Endothelial cell of umbilical vein (primary cell): ENCODE results near the gene UHMK1. TPM values are rescaled to one million over a fixed set of nuclear protein-coding genes. Genes with fewer than 3 reads are reported as not detected.

Experiments used
- BruUV-seq: library from RNA; stranded (reverse); fragments of 400-500 nt; replicated peaks from 2 replicates; lab custom pipeline; 2021; lab: Mats Ljungman, UMichigan
- CTCF ChIA-PET: fragments of 300-600, 350-600 bp; sonication (Branson Sonifier 250); formaldehyde crosslinking; loops from one replicate; lab custom pipeline; 2021; ENCODE audit warnings: antibody characterized with exemption, inconsistent platforms; lab: Charles Lee
- POLR2A ChIA-PET: fragments of 300-600, 350-600 bp; sonication (Branson Sonifier 250); formaldehyde crosslinking; loops from one replicate; lab custom pipeline; 2021; ENCODE audit warnings: antibody characterized with exemption, inconsistent platforms; lab: Charles Lee
- DNase-seq: peaks from one replicate; pipeline ENCODE4 v3.0.0-alpha.2; 2011; ENCODE audit warnings: low read depth, low spot score
- FAIRE-seq: peaks from 2 replicates; lab custom pipeline; 2011; peaks lifted over from hg19 to GRCh38; lab: Jason Lieb, UNC
- H2AFZ ChIP-seq: 2 replicates; pipeline ENCODE4 v1.6.0; 2012; ENCODE audit warnings: low read depth, low read length, control low read depth, inconsistent platforms
- H3K27ac ChIP-seq: 2 replicates; pipeline ENCODE4 v1.5.1; 2011; ENCODE audit warnings: low read depth, mild to moderate bottlenecking, control low read depth, low read length, moderate library complexity; ENCODE audit not compliant: insufficient read depth
- H3K27me3 ChIP-seq, 2 experiments: 2 replicates each; pipeline versions ENCODE4 v1.6.0 to v1.6.1; 2011; ENCODE audit warnings: low read length in 2 of 2, mixed read lengths in 1 of 2; ENCODE audit not compliant: control insufficient read depth in 2 of 2, insufficient read depth in 2 of 2
- H3K36me3 ChIP-seq, 2 experiments: 2 replicates in 1 of 2; 3 replicates in 1 of 2; pipeline ENCODE4 v1.5.1; 2011; ENCODE audit warnings: low read length in 2 of 2, mild to moderate bottlenecking in 1 of 2, moderate library complexity in 1 of 2; ENCODE audit not compliant: control insufficient read depth in 2 of 2, insufficient read depth in 2 of 2; ENCODE audit errors: extremely low read depth in 1 of 2
- H3K4me1 ChIP-seq: 3 replicates; pipeline ENCODE4 v1.5.1; 2011; ENCODE audit warnings: mild to moderate bottlenecking, low read length; ENCODE audit not compliant: control insufficient read depth, insufficient read depth; ENCODE audit errors: extremely low read depth
- H3K4me2 ChIP-seq: 2 replicates; pipeline ENCODE4 v1.6.1; 2011; ENCODE audit warnings: low read length, control low read depth, mixed read lengths; ENCODE audit not compliant: insufficient read depth
- H3K4me3 ChIP-seq, 3 experiments: fragments of 200-600 bp in 1 of 3; sonication (generic), shearing (Covaris generic) in 1 of 3; replicated peaks in 1 of 3; 2 replicates each; pipeline ENCODE4 v1.5.1; 2011 to 2016; ENCODE audit warnings: control low read depth in 3 of 3, low read length in 3 of 3, mild to moderate bottlenecking in 2 of 3, inconsistent platforms in 1 of 3, low read depth in 1 of 3, moderate library complexity in 1 of 3; ENCODE audit not compliant: insufficient read depth in 1 of 3
- H3K79me2 ChIP-seq: 2 replicates; pipeline ENCODE4 v1.6.0; 2012; ENCODE audit warnings: low read length, inconsistent platforms; ENCODE audit not compliant: control insufficient read depth, insufficient read depth
- H3K9ac ChIP-seq: replicated peaks from 2 replicates; pipeline ENCODE3; 2011; ENCODE audit warnings: low read length, control low read depth; ENCODE audit not compliant: insufficient read depth; ENCODE audit errors: extremely low read depth
- H3K9me1 ChIP-seq: replicated peaks from 3 replicates; pipeline ENCODE4 v1.6.0; 2011; ENCODE audit warnings: mild to moderate bottlenecking, low read length; ENCODE audit not compliant: control insufficient read depth, insufficient read depth; ENCODE audit errors: extremely low read depth
- H3K9me3 ChIP-seq: replicated peaks from 2 replicates; pipeline ENCODE4 v1.5.1; 2012; ENCODE audit warnings: low read length, inconsistent platforms; ENCODE audit not compliant: control insufficient read depth, insufficient read depth
- H4K20me1 ChIP-seq: replicated peaks from 2 replicates; pipeline ENCODE3; 2011; ENCODE audit warnings: mild to moderate bottlenecking, low read length; ENCODE audit not compliant: control insufficient read depth, insufficient read depth; ENCODE audit errors: extremely low read depth
- CTCF ChIP-seq, 2 donors: IDR thresholded peaks; 1 replicate in 1 of 2; 2 replicates in 1 of 2; pipeline ENCODE4 v1.5.1; 2011; ENCODE audit warnings: low read length in 2 of 2, mild to moderate bottlenecking in 2 of 2, moderate library complexity in 2 of 2, control low read depth in 1 of 2, inconsistent platforms in 1 of 2, low read depth in 1 of 2; ENCODE audit not compliant: insufficient read depth in 1 of 2; ENCODE audit errors: extremely low read depth in 1 of 2
- EZH2 ChIP-seq: IDR thresholded peaks from 2 replicates; pipeline ENCODE4 v1.6.1; 2012; ENCODE audit warnings: borderline replicate concordance, low read depth, mild to moderate bottlenecking, moderate library complexity, low read length, inconsistent platforms; ENCODE audit not compliant: severe bottlenecking
- FOS ChIP-seq: IDR thresholded peaks from 2 replicates; pipeline ENCODE4 v1.6.1; 2011; ENCODE audit warnings: mild to moderate bottlenecking, low read length, moderate library complexity, borderline replicate concordance; ENCODE audit not compliant: insufficient read depth
- GATA2 ChIP-seq: IDR thresholded peaks from 2 replicates; pipeline ENCODE4 v1.7.0; 2011; ENCODE audit warnings: low read depth, mild to moderate bottlenecking, moderate library complexity, mixed read lengths, low read length; ENCODE audit not compliant: insufficient read length, insufficient read depth
- JUN ChIP-seq: IDR thresholded peaks from 2 replicates; pipeline ENCODE4 v1.6.1; 2011; ENCODE audit warnings: borderline replicate concordance, low read depth; ENCODE audit not compliant: insufficient read length, insufficient read depth
- MAX ChIP-seq: IDR thresholded peaks from 2 replicates; pipeline ENCODE4 v1.6.1; 2011; ENCODE audit not compliant: insufficient read depth, insufficient read length
- MYC ChIP-seq: IDR thresholded peaks from one replicate; pipeline ENCODE4 v1.6.1; 2011; ENCODE audit warnings: mild to moderate bottlenecking, low read depth, low read length
- POLR2A ChIP-seq: IDR thresholded peaks from 2 replicates; pipeline ENCODE4 v1.6.1; 2012; ENCODE audit warnings: low read depth, mild to moderate bottlenecking, control low read depth, low read length
- POLR2AphosphoS5 ChIP-seq: IDR thresholded peaks from 2 replicates; pipeline ENCODE4 v1.6.1; 2012; ENCODE audit warnings: low read depth, mild to moderate bottlenecking, control low read depth, low read length, moderate library complexity; ENCODE audit not compliant: insufficient read depth
- dilution Hi-C: fragments of 300-500 bp; cut with MboI; formaldehyde crosslinking; loops from one replicate; pipeline ENCODE4 v1.15.0; 2019; ENCODE audit warnings: low sequenced_read_pairs; ENCODE audit not compliant: extremely low pct_ligation_motif_present
- intact Hi-C: fragments of 100-400 bp; cut with micrococcal nuclease; formaldehyde crosslinking; loops from one replicate; pipeline ENCODE4 v1.10.0; 2022
- polyA plus RNA-seq, 4 experiments: library from polyadenylated mRNA; depleted of rRNA in 3 of 4; stranded (reverse) in 3 of 4; unstranded in 1 of 4; fragments of >200 nt; gene quantifications; 2 replicates each; pipeline versions ENCODE4 v1.2.1 to v1.2.3, GENCODE V29; 2011 to 2012; ENCODE audit warnings: missing spikeins in 1 of 4
- total RNA-seq: library from RNA; stranded (reverse); gene quantifications from 2 replicates; pipeline ENCODE4 v1.2.3, GENCODE V29; 2021

The UHMK1 gene
- total and polyA plus RNA-seq, 2 donors (not counting 3 experiments of a cell fraction or from before 2014, with no cell fraction given): 9.2 to 35.0 TPM

GRCh38 chr1:162530988-162531319, 33.3 kb downstream of the UHMK1 start:
- Histone ChIP-seq H3K9ac (no peak overlapping the region), H3K4me1 (peaks cover 14% of the 10 kb centered on the region), H3K9me3 (no peaks in the 10 kb centered on the region), H4K20me1 (no peaks in the 10 kb centered on the region), H2AFZ (no peak overlapping the region), H3K4me2 (no peak overlapping the region), H3K27me3 (no peaks in the 10 kb centered on the region), H3K9me1 (no peaks in the 10 kb centered on the region), H3K36me3 (peaks cover 0 to 4% of the 10 kb centered on the region in 2 experiments), H3K79me2 (peaks cover 2% of the 10 kb centered on the region), H3K27ac (no peak overlapping the region), H3K4me3 (no peak overlapping the region)
- BruUV-seq: no TSS peak
- DNase-seq (no peak), FAIRE-seq (no peak)
- intact Hi-C loops (no loop called here), dilution Hi-C loops (no loop called here)
- CTCF ChIA-PET: interaction anchor here (0.8 to 1.5 kb wide), 6 partner anchors 11 to 475 kb away, joined by 3 to 5 read pairs (median 3); no protein-coding TSS in a partner anchor
- no peak for TF ChIP-seq EZH2
- no peak for TF ChIP-seq JUN
- no peak for TF ChIP-seq MAX
- no peak for TF ChIP-seq GATA2
- POLR2A ChIA-PET: no interaction called here

- Histone ChIP-seq H3K27me3 (no peaks in the 10 kb centered on the region), H3K27ac (no peak overlapping the region), H3K4me3 (no peak overlapping the region), H3K9ac (no peak overlapping the region), H3K9me1 (no peaks in the 10 kb centered on the region), H2AFZ (no peak overlapping the region), H3K36me3 (no peaks in the 10 kb centered on the region), H3K4me1 (peaks cover 36% of the 10 kb centered on the region), H3K9me3 (no peaks in the 10 kb centered on the region), H4K20me1 (no peaks in the 10 kb centered on the region), H3K4me2 (no peak overlapping the region), H3K79me2 (no peaks in the 10 kb centered on the region)
- ChIA-PET POLR2A (no interaction called here), CTCF (interaction anchor here (1.3 kb wide), 1 partner anchor 9 kb away, joined by 4 read pairs; no protein-coding TSS in a partner anchor)
- FAIRE-seq (no peak), DNase-seq (no peak)
- TF ChIP-seq FOS: no peak
- no peak for TF ChIP-seq MAX
- no peak for TF ChIP-seq CTCF (IDR thresholded peaks at IDR 0.05; ENCODE audit: extremely low read depth in 1 of 2, insufficient read depth in 1 of 2, low read depth in 1 of 2, low read length in 2 of 2)
- TF ChIP-seq POLR2A: no peak
- TF ChIP-seq GATA2: no peak
- TF ChIP-seq MYC: no peak
- TF ChIP-seq POLR2AphosphoS5: no peak
- TF ChIP-seq EZH2: no peak
- no peak for TF ChIP-seq JUN
- BruUV-seq: no TSS peak
- intact Hi-C loops (no loop called here), dilution Hi-C loops (no loop called here)
Measured at GRCh38 chr1:162535501-162535900, 37.9 kb downstream of the UHMK1 start.
